ENCODE results near the gene PRLR. TPM values are rescaled to one million over a fixed set of nuclear protein-coding genes. Genes with fewer than 3 reads are reported as not detected.

PRLR gene
- total and polyA plus RNA-seq, 10 donors, result 0.02 to 0.82 (median 0.26) TPM

GRCh38 chr5:35160486-35161116 lies 69.7 kb downstream of the PRLR start:
- TF ChIP-seq POLR2A (IDR thresholded peaks at IDR 0.05), result no peak
- TF ChIP-seq CTCF (IDR thresholded peaks at IDR 0.05 in 8 of 11, conservative IDR thresholded peaks at IDR 0.05 in 3 of 11), result no peak
- TF ChIP-seq POLR2AphosphoS5 (IDR thresholded peaks at IDR 0.05), result no peak
- no peak for DNase-seq
- Histone ChIP-seq H3K36me3 (no peaks in the 10 kb centered on the region), H3K27ac (no peak overlapping the region), H3K4me1 (no peaks in the 10 kb centered on the region), H3K27me3 (replicated peaks in 1 of 7) (no peaks in the 10 kb centered on the region), H3K4me3 (no peak overlapping the region), H3K9me3 (no peaks in the 10 kb centered on the region)
- 64 to 80% (median 77%) methylated on average over 6 of the region's 6 CpGs for WGBS, 5 donors
- intact Hi-C loops (cut with DNase I; ENCODE audit: low total_unique reads), result no loop called here

DNA sequence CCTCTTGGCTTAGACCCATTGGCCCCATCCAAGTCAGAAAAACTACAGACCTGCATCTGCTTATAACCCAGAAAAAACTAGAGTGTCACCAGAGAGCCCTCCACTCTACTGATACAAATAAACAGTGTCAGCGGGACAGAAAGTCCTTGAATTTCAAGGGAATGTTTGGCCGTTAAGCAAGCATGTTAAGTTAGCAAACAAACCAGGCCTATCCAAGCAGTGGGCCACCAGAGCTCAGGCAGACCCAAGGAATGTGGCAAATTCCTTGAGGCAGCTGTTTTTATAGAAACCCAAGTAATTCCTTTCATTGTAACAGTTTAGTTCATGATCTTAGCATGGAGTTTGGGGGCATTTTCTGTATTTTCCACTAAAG lies 70.9 kb downstream of the PRLR start:
- H3K36me3 ChIP-seq, result no peaks in the 10 kb centered on the region
- TF ChIP-seq POLR2AphosphoS5 (IDR thresholded peaks at IDR 0.05), result no peak
- TF ChIP-seq CTCF (IDR thresholded peaks at IDR 0.05 in 8 of 11, conservative IDR thresholded peaks at IDR 0.05 in 3 of 11), result no peak
- TF ChIP-seq POLR2A (IDR thresholded peaks at IDR 0.05), result no peak
- WGBS, 5 donors, result 69 to 81% (median 73%) methylated on average over 2 of the region's 2 CpGs
- H3K9me3 ChIP-seq, result no peaks in the 10 kb centered on the region
- DNase-seq, result no peak
- intact Hi-C loops (cut with DNase I; ENCODE audit: low total_unique reads), result no loop called here
- no peaks in the 10 kb centered on the region for H3K4me1 ChIP-seq
- H3K4me3 ChIP-seq, result no peak overlapping the region
- H3K27me3 ChIP-seq (replicated peaks in 1 of 7), result no peaks in the 10 kb centered on the region
- H3K27ac ChIP-seq, result no peak overlapping the region

DNA sequence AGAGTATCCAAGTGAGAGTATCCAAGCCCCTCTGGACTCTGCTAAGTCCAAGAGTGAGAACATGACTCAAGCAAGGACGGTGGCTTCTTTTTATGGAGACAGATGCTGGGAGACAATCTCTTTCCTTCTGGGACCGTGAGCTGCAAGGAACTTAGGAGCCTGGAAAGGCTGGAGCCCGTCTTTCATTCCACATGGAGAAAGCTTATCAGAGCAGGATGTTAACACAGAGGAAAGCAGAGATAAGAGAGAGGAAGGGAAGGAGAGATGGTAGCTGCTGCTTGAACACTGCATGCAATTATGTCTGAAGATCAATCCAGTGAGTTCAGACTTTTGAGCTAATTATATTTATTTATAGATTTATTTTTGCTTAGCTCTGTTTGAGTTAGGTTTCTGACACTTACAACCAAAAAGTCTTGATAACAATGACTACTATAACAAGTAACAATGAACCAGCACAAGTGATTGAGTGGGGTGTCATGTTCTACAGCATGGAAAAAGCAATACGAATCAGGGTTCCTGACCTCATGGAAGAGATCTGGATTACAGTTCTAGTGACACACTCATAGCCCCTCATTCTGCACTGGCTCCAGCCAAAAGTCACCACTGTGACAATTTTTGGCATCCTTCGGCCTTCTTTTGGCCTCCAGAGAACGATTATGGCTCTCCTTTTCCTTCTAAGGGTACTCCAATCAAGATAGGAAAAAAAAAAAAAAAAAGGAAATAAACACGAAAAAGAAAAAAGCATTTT lies 71.5 kb downstream of the PRLR start:
- Histone ChIP-seq H3K4me3 (no peak overlapping the region), H3K27ac (no peak overlapping the region), H3K36me3 (no peaks in the 10 kb centered on the region), H3K4me1 (no peaks in the 10 kb centered on the region), H3K9me3 (no peaks in the 10 kb centered on the region), H3K27me3 (replicated peaks in 1 of 7) (no peaks in the 10 kb centered on the region)
- WGBS, 5 donors, result 53 to 68% (median 58%) methylated on average over 7 of the region's 7 CpGs
- TF ChIP-seq POLR2A (IDR thresholded peaks at IDR 0.05) (no peak), CTCF (IDR thresholded peaks at IDR 0.05 in 8 of 11, conservative IDR thresholded peaks at IDR 0.05 in 3 of 11) (no peak), POLR2AphosphoS5 (IDR thresholded peaks at IDR 0.05) (no peak)
- DNase-seq, result no peak
- intact Hi-C loops (cut with DNase I; ENCODE audit: low total_unique reads), result no loop called here

DNA sequence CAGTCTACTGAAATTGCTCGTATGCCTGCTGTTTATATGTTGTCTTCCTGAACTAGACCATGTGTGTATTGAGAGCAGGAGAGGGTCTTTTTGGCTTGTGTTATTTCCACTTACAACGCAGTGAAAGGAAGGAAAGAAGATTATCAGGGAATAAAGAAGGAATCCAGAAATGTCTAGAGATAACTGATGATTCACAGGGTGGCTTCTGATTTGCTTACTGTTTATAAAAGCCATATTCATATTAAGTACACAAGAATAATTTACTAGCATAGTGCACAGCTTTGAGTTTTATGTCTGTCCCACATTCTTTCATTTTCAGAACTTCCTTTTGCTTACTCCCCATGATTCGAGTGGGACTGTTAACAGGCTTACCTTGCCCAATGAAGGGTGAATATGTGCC lies 72.1 kb downstream of the PRLR start:
- TF ChIP-seq CTCF (IDR thresholded peaks at IDR 0.05 in 8 of 11, conservative IDR thresholded peaks at IDR 0.05 in 3 of 11) (no peak), POLR2AphosphoS5 (IDR thresholded peaks at IDR 0.05) (no peak), POLR2A (IDR thresholded peaks at IDR 0.05) (no peak)
- intact Hi-C loops (cut with DNase I; ENCODE audit: low total_unique reads), result no loop called here
- 60 to 73% (median 66%) methylated on average over 3 of the region's 3 CpGs for WGBS, 5 donors
- Histone ChIP-seq H3K4me1 (no peaks in the 10 kb centered on the region), H3K9me3 (no peaks in the 10 kb centered on the region), H3K27ac (no peak overlapping the region), H3K36me3 (no peaks in the 10 kb centered on the region), H3K4me3 (no peak overlapping the region), H3K27me3 (replicated peaks in 1 of 7) (no peaks in the 10 kb centered on the region)
- DNase-seq, result no peak
